Lung microvascular endothelial cell (primary cell): Measurements from ENCODE around the gene TSPAN16. TPM values are rescaled to one million over a fixed set of nuclear protein-coding genes. Genes with fewer than 3 reads are reported as not detected.
A peak's percentile ranks its signal among the peaks of the same experiment; 100 is the strongest.
"Not testable (repeated sequence)": the region's sequence is repeated elsewhere in the genome, so short reads cannot be mapped to it uniquely, and the experiment has no call there.

Experiments
- DNase-seq, 2 donors: peaks; one replicate each; pipeline versions ENCODE4 v3.0.0 to v3.0.0-alpha.2; 2010; ENCODE audit warnings: low read depth in 2 of 2
- total RNA-seq: library from RNA; depleted of rRNA; stranded (reverse); fragments of >200 nt; gene quantifications from 2 replicates; pipeline ENCODE4 v1.2.1, GENCODE V29; 2014

The TSPAN16 gene
- total RNA-seq, 1 donor from 2014 or later, result not detected

GRCh38 chr19:11345122-11345803, 49.3 kb downstream of the TSPAN16 start:
- DNase-seq, result no peak

GRCh38 chr19:11346104-11346940, 50.4 kb downstream of the TSPAN16 start, which contains the start of the genes CCDC159 and TMEM205:
Gene CCDC159, plus strand, starts transcription at chr19:11346519. Its CDS starts 88 bp downstream, at chr19:11346607.
Gene TMEM205, minus strand, starts transcription at chr19:11346268. Its CDS starts 649 bp downstream, at chr19:11345619.
- peak; percentile 99 for DNase-seq

GRCh38 chr19:11347546-11348039, 51.6 kb downstream of the TSPAN16 start:
- DNase-seq, result no peak

- DNase-seq, result no peak
Observed at GRCh38 chr19:11349171-11349570, 53.2 kb downstream of the TSPAN16 start.

- not testable (repeated sequence) for DNase-seq
Observed at GRCh38 chr19:11354102-11354501, 58.1 kb downstream of the TSPAN16 start.

GRCh38 chr19:11355160-11356073, 59.5 kb downstream of the TSPAN16 start, which contains the start of gene PLPPR2:
Gene PLPPR2, plus strand, starts transcription at chr19:11355432. Its CDS starts 2,242 bp downstream, at chr19:11357674.
- DNase-seq, result peak; percentile 89

GRCh38 chr19:11356074-11356397, 60.1 kb downstream of the TSPAN16 start:
- DNase-seq, result no peak

- DNase-seq, result no peak
Observed at GRCh38 chr19:11356676-11357550, 61.0 kb downstream of the TSPAN16 start.

- DNase-seq, result no peak
Observed at GRCh38 chr19:11359421-11359820, 63.5 kb downstream of the TSPAN16 start.

- DNase-seq, result peak in 1 of 2 donors; percentile 72
Observed at GRCh38 chr19:11361037-11361770, 65.2 kb downstream of the TSPAN16 start.

GRCh38 chr19:11361771-11362731, 66.1 kb downstream of the TSPAN16 start:
- no peak for DNase-seq

- DNase-seq, result no peak
Observed at GRCh38 chr19:11363881-11364280, 67.9 kb downstream of the TSPAN16 start.

- no peak for DNase-seq
Observed at GRCh38 chr19:11364296-11364904, 68.4 kb downstream of the TSPAN16 start.

- no peak for DNase-seq
Observed at GRCh38 chr19:11364935-11365334, 69.0 kb downstream of the TSPAN16 start.
